Stimulated activated effector memory CD8-positive, alpha-beta T cell treated with anti-CD3 and anti-CD28 coated beads, Interleukin-12 subunit alpha, Interleukin-12 subunit beta, amount 100 ng/mL, for 72 hours (primary cell): ENCODE data around the gene DCPS.
"Not testable (repeated sequence)": the region's sequence is repeated elsewhere in the genome, so short reads cannot be mapped to it uniquely, and the experiment has no call there.

Experiments used
- ATAC-seq: fragments of 150-1000 bp; cut with Tn5 transposase; 2 replicates; pipeline ENCODE4 v1.10.0; 2021
- DNase-seq, 2 donors: peaks; one replicate each; pipeline ENCODE4 v3.0.0; 2021 to 2022; ENCODE audit warnings: low spot score in 2 of 2
- H3K27ac Mint-ChIP-seq: one replicate; pipeline ENCODE4 v1.8.0; 2022; ENCODE audit warnings: mild to moderate bottlenecking, mixed read lengths
- H3K36me3 Mint-ChIP-seq: one replicate; pipeline ENCODE4 v1.8.0; 2022; ENCODE audit warnings: mild to moderate bottlenecking, mixed read lengths
- H3K4me1 Mint-ChIP-seq: one replicate; pipeline ENCODE4 v1.8.0; 2022; ENCODE audit warnings: mixed read lengths
- H3K4me3 Mint-ChIP-seq: one replicate; pipeline ENCODE4 v1.8.0; 2022; ENCODE audit warnings: mild to moderate bottlenecking, mixed read lengths
- H3K9me3 Mint-ChIP-seq: one replicate; pipeline ENCODE4 v1.8.0; 2022; ENCODE audit warnings: mixed read lengths

The DCPS gene, protein sequence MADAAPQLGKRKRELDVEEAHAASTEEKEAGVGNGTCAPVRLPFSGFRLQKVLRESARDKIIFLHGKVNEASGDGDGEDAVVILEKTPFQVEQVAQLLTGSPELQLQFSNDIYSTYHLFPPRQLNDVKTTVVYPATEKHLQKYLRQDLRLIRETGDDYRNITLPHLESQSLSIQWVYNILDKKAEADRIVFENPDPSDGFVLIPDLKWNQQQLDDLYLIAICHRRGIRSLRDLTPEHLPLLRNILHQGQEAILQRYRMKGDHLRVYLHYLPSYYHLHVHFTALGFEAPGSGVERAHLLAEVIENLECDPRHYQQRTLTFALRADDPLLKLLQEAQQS

DNA sequence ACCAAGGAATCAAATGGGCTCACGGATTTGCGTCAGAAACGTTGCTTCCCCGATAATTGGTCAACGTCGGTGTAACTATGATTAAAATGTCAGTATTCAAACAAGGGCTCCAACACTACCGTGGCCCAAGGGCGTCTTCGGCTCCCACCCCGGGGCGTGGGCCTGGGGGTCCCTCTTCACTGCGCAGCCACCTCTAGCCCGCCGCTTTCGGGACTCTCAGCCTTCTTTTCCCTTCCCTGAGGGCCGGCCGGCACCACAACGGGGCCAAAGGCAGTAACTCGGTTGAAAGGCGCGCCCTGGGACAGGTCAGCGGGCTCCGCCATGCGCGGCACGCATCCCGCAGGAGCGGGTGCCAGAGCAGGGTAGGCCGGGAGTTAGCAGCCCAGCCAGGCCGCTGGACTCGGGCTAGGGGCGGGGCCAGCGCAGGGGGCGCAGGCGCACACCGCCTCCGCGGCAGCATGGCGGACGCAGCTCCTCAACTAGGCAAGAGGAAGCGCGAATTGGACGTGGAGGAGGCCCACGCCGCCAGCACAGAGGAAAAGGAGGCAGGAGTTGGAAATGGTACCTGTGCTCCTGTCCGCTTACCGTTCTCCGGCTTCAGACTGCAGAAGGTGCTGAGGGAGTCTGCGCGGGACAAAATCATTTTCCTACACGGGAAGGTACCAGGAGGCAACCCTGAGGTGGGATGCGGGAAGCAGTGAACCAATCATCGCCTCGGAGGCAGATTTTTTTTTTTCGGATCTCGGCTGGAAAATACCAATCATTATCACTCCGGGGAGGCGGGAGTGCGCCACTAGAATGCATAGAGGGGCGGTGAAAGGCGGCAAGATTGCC is at the start of gene DCPS:
Gene DCPS, plus strand, starts transcription at position 438 of the 834 bp plus-strand sequence. Its CDS starts 21 bp downstream, at position 459.
- DNase-seq (peak; percentile 88 to 94), ATAC-seq (peak; percentile 97)
- peak within 1 kb of the TSS; percentile 93 for H3K4me3 Mint-ChIP-seq
- peaks cover 87% of the 10 kb centered on the region for H3K36me3 Mint-ChIP-seq
- H3K27ac Mint-ChIP-seq, result peak within 1 kb of the TSS; percentile 97
- H3K9me3 Mint-ChIP-seq, result no peaks in the 10 kb centered on the region
- H3K4me1 Mint-ChIP-seq, result peaks cover 24% of the 10 kb centered on the region

DNA sequence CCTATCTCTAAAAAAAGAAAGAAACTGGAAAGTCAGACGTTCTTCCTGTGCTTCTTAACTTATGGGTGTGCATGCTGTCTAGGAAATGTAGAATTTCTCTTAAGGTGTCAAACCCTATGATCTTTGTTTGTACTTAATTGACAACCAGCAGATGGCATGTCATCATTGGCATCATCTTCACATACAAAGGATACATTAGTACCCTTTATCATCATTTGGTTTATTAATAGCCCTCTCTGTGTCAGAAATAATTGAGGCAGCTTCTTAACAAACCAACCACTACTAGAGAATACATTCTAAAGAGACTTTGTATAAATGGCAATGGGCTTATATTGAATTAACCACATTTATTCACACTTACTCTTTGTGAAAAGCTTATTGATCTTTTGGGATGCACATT is 49.0 kb upstream of the DCPS start:
- DNase-seq (no peak), ATAC-seq (no peak)
- Mint-ChIP-seq H3K9me3 (no peaks in the 10 kb centered on the region), H3K4me3 (no peak overlapping the region), H3K27ac (peak overlapping the region; percentile 27), H3K36me3 (peaks cover 58% of the 10 kb centered on the region), H3K4me1 (no peaks in the 10 kb centered on the region)

DNA sequence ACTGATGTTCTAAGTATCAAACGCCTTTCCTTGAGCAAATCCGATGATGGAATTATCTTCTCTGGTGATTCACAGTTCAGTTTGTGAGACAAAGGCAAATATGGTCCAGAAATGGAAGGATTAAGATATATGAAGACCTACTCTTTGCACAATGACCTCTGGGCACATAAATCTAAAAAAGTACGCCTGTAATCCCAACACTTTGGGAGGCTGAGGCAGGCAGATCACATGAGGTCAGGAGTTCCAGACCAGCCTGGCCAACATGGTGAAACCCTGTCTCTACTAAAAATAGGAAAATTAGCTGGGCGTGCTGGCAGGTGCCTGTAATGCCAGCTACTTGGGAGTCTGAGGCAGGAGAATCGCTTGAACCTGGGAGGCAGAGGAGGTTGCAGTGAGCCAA is 48.4 kb upstream of the DCPS start:
- not testable (repeated sequence) for H3K9me3 Mint-ChIP-seq
- H3K27ac Mint-ChIP-seq, result peak overlapping the region; percentile 27

DNA sequence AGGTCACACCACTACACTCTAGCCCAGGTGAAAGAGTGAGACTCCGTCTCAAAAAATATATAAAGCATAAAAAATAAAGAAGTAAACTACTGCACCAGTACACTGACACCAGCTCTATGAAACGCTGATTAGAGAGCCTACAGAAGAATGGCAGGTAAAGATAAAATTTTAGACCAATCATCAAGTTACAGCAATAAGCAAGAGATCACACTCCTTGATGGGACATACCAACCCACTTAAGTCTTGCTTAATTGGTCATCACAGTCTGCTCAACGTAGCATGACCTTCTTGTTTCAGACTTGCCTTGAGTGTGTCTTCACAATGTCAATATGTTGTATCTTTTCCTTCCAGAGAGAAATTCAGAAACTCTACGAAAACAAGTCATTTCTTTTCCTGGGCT is 47.6 kb upstream of the DCPS start:
- Mint-ChIP-seq H3K9me3 (no peaks in the 10 kb centered on the region), H3K27ac (peak overlapping the region; percentile 27), H3K36me3 (peaks cover 61% of the 10 kb centered on the region), H3K4me1 (no peaks in the 10 kb centered on the region), H3K4me3 (no peak overlapping the region)
- DNase-seq, result no peak
- ATAC-seq, result no peak

More for the DNA sequence above, 48.4 kb upstream of the DCPS start:
- ATAC-seq, DNase-seq, H3K4me1 Mint-ChIP-seq, H3K4me3 Mint-ChIP-seq: not testable (repeated sequence)
- peaks cover 61% of the 10 kb centered on the region for H3K36me3 Mint-ChIP-seq

DNA sequence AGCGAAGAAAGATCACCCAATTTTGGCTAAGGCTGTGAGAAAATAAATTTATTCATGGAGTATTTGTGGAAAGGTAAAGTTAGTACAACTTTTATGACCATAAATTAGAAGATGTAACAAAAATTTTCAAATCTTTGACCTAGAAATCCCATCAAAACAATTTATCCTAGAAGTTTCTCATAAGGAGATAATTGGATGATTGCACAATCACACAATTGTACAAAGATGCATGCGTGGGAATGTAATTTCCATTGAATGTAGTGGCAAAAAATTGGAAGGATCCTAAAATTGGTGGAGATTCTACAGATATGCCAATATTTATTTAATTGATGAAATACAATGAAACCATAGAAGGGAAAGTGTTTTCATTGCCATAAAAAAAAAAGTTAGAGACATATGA is 46.7 kb upstream of the DCPS start:
- Mint-ChIP-seq H3K36me3 (peaks cover 63% of the 10 kb centered on the region), H3K4me3 (no peak overlapping the region), H3K9me3 (no peaks in the 10 kb centered on the region), H3K27ac (no peak overlapping the region), H3K4me1 (no peaks in the 10 kb centered on the region)
- DNase-seq, result no peak
- ATAC-seq, result no peak

DNA sequence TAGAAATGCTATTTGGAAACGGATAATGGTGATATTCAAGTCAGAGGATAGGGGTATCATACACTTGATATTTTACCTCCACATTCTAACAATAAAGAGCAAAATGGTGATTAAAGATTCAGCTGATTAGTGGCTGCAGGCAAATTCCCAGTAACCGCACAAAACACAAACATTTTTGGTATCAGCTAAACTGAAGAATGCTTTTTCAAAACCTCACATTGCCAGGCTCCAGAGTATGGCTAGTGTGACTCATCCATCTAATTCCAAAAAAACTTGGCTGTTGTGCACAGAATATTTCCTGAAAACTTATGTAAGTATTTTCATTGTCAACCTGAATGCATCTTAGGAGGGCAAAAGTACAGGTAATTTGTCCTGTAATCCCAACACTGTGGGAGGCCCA is 46.1 kb upstream of the DCPS start:
- Mint-ChIP-seq H3K9me3 (no peaks in the 10 kb centered on the region), H3K4me1 (no peaks in the 10 kb centered on the region), H3K27ac (peak overlapping the region; percentile 61), H3K4me3 (no peak overlapping the region), H3K36me3 (peaks cover 69% of the 10 kb centered on the region)
- ATAC-seq, result no peak
- no peak for DNase-seq

DNA sequence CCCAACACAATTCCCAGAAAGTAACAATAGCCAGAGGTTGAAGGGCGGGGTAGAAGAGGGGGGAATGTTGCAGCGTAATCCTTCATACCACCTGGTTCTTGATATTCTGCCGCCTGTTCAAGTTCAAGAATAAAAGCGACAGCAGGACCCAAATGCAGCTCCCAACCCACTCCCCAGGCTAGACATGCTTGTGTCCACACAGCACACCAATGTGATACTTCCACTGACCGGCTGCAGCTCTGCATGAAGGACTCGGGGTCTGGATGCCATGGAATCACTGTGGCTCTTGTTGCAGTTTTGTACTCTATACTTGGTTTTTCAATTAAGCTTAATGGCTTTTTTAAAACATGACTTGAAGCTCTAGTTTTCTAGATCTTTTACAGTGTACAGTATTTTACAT is 41.6 kb upstream of the DCPS start:
- Mint-ChIP-seq H3K4me1 (peaks cover 14% of the 10 kb centered on the region), H3K27ac (peak overlapping the region; percentile 4), H3K9me3 (no peaks in the 10 kb centered on the region), H3K36me3 (peaks cover 95% of the 10 kb centered on the region), H3K4me3 (no peak overlapping the region)
- no peak for DNase-seq
- ATAC-seq, result no peak

DNA sequence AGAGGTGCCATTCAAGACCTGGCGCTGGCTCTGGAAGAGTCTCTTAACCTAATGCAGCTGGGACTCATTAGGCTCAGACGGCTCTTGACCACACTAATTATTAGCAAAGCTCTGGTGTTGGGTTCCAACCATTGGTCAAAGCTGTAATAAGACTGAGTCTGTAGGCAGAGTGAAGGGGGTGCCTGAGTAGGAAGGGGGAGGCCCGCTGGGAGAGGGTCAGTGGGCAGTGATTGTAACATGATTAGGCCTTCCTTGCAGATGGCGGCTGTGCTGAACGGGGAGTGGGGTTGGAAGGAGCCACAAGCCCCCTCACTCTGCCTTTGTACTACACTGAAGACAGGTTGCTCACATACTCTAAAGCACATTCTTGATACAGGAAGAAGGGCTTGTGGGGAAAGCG is 40.4 kb upstream of the DCPS start:
- Mint-ChIP-seq H3K4me3 (no peak overlapping the region), H3K36me3 (peaks cover 95% of the 10 kb centered on the region), H3K4me1 (peaks cover 23% of the 10 kb centered on the region), H3K9me3 (no peaks in the 10 kb centered on the region), H3K27ac (peak overlapping the region; percentile 26)
- DNase-seq, result no peak
- ATAC-seq, result no peak

DNA sequence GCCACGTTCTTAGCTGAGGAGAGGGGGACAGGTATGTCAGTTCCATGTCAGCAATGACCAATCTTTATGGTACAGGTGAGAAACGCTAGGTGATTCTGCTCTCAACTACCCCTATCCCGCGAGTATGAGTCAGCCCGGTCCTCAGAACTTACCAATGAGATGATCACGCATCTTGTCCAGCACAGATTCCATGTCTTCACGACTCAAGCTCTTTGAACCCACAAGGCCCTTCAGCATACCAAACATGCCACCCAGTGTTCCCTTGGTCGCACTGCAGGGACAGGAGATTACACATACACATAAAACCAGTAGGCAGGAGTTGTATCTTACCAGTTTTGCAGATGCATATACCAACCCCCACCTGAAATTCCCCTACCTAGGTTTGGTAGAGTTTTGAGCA is 38.0 kb upstream of the DCPS start:
- Mint-ChIP-seq H3K9me3 (no peaks in the 10 kb centered on the region), H3K36me3 (peaks cover 87% of the 10 kb centered on the region), H3K4me3 (no peak overlapping the region), H3K27ac (peak overlapping the region; percentile 45), H3K4me1 (peaks cover 41% of the 10 kb centered on the region)
- ATAC-seq (no peak), DNase-seq (no peak)

DNA sequence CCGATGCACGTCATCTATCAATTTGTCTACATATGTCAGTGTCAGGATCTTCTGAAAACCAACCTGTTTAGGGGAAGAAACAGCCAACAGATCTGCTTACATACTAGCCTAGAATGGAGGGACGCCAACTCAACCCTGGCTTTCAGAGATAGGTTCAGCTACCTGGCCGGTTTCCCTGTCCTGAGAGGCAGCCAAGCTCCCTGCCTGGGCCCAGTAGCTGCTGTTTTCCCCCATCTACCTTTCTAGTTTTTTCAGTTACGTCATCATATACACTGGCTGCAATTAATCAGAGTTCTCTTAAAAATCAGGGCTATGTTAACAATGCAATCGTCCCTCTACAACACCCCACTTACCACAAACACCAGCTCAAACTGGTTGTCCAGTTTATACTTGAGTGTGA is 36.2 kb upstream of the DCPS start:
- H3K9me3 Mint-ChIP-seq, result no peaks in the 10 kb centered on the region
- H3K4me3 Mint-ChIP-seq, result peak overlapping the region; percentile 98
- ATAC-seq, result no peak
- no peak for DNase-seq
- peak overlapping the region; percentile 98 for H3K27ac Mint-ChIP-seq
- H3K36me3 Mint-ChIP-seq, result peaks cover 74% of the 10 kb centered on the region
- H3K4me1 Mint-ChIP-seq, result peaks cover 49% of the 10 kb centered on the region

DNA sequence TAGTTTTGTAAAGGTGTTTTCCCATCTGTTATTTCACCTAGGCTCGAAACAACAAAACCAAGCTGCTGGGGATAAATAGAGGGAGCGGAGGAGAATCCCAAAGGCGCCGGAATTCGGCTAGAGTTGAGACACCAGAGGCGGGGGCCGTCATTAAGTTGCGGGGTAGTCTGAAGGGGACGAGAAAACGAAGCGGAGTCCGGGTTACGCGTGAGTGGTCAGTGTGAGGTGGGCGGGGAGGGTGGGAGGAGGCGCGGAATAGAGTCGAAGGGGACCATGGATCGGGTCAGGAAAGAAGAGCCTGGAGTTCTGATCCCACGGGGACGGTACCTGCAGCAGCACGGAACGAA is 35.5 kb upstream of the DCPS start:
- no peak for DNase-seq
- no peak for ATAC-seq
- peaks cover 49% of the 10 kb centered on the region for H3K4me1 Mint-ChIP-seq
- H3K4me3 Mint-ChIP-seq, result peak overlapping the region; percentile 98
- peak overlapping the region; percentile 98 for H3K27ac Mint-ChIP-seq
- H3K9me3 Mint-ChIP-seq, result no peaks in the 10 kb centered on the region
- H3K36me3 Mint-ChIP-seq, result peaks cover 70% of the 10 kb centered on the region

DNA sequence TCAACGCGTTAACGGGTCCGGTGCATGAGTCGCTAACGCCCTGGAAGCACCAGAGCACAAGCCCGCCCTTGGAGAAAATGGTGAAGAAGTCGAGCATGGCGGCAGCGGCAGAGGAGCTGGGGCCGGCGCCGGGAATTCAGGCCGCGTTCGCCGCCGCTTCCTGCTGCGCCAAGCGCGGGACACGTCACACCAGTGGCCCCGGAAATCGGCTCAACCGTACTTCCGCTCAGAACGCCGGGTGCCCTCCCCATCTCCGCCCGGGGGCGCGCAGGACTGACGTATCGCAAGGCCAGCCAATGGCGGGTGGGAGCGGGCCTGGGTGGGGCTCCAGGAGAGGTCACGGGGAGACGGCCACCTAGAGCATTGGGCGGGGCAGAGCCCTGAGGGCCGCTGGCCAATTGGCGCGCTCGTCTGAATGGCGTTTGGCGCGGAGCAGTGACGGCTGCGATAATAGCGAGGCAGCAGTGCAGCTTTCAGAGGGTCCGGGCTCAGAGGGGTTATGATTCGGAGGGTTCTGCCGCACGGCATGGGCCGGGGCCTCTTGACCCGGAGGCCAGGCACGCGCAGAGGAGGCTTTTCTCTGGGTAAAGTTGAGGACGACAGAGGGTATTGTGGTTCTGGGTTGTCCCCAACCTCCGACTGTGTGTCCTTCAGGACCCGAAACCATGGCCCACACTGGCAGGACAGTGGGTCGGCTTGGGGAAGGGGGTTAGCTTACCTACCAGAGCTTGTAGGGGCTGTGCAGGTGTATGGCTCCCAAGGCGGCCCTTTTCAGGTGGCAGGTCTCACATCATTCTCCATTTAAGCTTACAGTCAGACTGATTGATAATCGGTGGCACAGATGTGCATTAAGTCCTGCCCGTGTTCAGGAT is 34.9 kb upstream of the DCPS start, which contains the start of the genes FOXRED1 and SRPRA:
Gene FOXRED1, plus strand, starts transcription at position 447 of the 872 bp plus-strand sequence. Its CDS starts 53 bp downstream, at position 500.
Gene SRPRA, minus strand, starts transcription at position 188 of the 872 bp plus-strand sequence. Its CDS starts 91 bp downstream, at position 97.
- DNase-seq (peak; percentile 95 to 99), ATAC-seq (peak; percentile 99)
- peak within 1 kb of the TSS; percentile 98 for H3K27ac Mint-ChIP-seq
- H3K9me3 Mint-ChIP-seq, result no peaks in the 10 kb centered on the region
- H3K36me3 Mint-ChIP-seq, result peaks cover 66% of the 10 kb centered on the region
- H3K4me3 Mint-ChIP-seq, result peak within 1 kb of the TSS; percentile 98
- peaks cover 49% of the 10 kb centered on the region for H3K4me1 Mint-ChIP-seq

DNA sequence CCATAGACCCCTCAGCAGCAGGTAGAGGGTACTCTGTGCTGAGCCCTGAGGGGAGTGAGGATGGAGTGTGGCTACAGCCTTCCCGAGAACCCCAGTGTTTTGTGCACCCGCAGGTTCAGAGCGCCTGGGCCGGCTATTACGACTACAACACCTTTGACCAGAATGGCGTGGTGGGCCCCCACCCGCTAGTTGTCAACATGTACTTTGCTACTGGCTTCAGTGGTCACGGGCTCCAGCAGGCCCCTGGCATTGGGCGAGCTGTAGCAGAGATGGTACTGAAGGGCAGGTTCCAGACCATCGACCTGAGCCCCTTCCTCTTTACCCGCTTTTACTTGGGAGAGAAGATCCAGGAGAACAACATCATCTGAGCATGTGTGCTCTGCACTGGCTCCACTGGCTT is 26.5 kb upstream of the DCPS start:
- Mint-ChIP-seq H3K9me3 (no peaks in the 10 kb centered on the region), H3K36me3 (peaks cover 34% of the 10 kb centered on the region), H3K27ac (no peak overlapping the region), H3K4me3 (no peak overlapping the region), H3K4me1 (peaks cover 30% of the 10 kb centered on the region)
- DNase-seq, result no peak
- no peak for ATAC-seq

DNA sequence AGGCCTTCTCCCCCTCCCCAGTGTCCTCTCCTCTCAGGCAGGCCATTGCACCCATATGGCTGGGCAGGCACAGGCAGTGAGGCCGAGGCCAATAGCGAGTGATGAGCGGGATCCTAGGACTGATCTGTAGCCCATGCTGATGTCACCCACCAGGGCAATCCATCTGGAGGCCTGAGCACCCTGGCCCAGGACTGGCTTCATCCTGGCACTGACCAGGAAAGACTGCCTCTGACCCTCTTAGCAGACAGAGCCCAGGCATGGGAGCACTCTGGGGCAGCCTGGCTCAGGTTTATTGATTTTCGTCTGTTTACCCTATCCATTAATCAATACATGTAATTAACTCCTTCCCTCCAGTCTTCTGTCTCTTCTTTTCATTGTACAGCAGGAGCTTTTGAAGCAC is 26.1 kb upstream of the DCPS start:
- ATAC-seq (no peak), DNase-seq (no peak)
- H3K4me3 Mint-ChIP-seq, result no peak overlapping the region
- no peaks in the 10 kb centered on the region for H3K9me3 Mint-ChIP-seq
- peaks cover 32% of the 10 kb centered on the region for H3K4me1 Mint-ChIP-seq
- H3K27ac Mint-ChIP-seq, result no peak overlapping the region
- H3K36me3 Mint-ChIP-seq, result peaks cover 33% of the 10 kb centered on the region

DNA sequence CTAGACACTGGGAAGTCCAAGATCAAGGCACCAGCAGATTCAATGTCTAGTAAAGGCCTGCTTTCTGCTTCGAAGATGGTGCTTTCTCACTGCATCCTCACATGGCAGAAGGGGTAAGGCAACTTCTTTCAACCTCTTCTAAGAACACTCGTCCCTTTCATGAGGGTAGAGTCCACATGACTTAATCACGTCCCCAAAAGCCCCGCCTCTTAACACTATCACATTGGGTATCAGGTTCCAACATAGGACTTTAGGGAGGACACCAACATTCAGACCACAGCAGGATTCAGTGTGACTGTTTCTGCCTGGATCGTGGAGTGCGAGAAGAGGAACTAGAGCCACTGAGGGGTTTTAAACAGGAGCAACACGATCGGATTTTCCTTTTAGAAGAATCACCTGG is 24.7 kb upstream of the DCPS start:
- Mint-ChIP-seq H3K4me3 (no peak overlapping the region), H3K27ac (no peak overlapping the region), H3K36me3 (peaks cover 33% of the 10 kb centered on the region), H3K4me1 (peaks cover 40% of the 10 kb centered on the region), H3K9me3 (no peaks in the 10 kb centered on the region)
- no peak for ATAC-seq
- no peak for DNase-seq
